Activated CD4-positive, alpha-beta T cell treated with anti-CD3 and anti-CD28 coated beads, Interleukin-2, Interleukin-6, amounts not matched to agents 100 ng/mL and 50 ng/mL, durations not matched to agents 16 hours and 8 hours (primary cell): ENCODE data around the gene EXOG.

Source experiments
- DNase-seq: peaks from one replicate; pipeline ENCODE4 v3.0.0-alpha.2; 2020

EXOG gene

GRCh38 chr3:38548154-38548931 is 52.2 kb downstream of the EXOG start:
- no peak for DNase-seq

- no peak for DNase-seq
Measured at GRCh38 chr3:38549082-38549481, 52.9 kb downstream of the EXOG start.

GRCh38 chr3:38549486-38549885 is 53.3 kb downstream of the EXOG start:
- no peak for DNase-seq

- no peak for DNase-seq
Measured at GRCh38 chr3:38549957-38550840, 54.1 kb downstream of the EXOG start.

GRCh38 chr3:38551026-38551832 is 55.1 kb downstream of the EXOG start:
- DNase-seq: no peak

- DNase-seq: no peak
Measured at GRCh38 chr3:38552364-38552763, 56.2 kb downstream of the EXOG start.

GRCh38 chr3:38553071-38553470 is 56.9 kb downstream of the EXOG start:
- DNase-seq: no peak

GRCh38 chr3:38554127-38554827 is 58.1 kb downstream of the EXOG start:
- DNase-seq: no peak

- no peak for DNase-seq
Measured at GRCh38 chr3:38555149-38555840, 59.2 kb downstream of the EXOG start.

GRCh38 chr3:38555926-38556325 is 59.8 kb downstream of the EXOG start:
- no peak for DNase-seq

- DNase-seq: no peak
Measured at GRCh38 chr3:38556640-38557358, 60.7 kb downstream of the EXOG start.

- DNase-seq: no peak
Measured at GRCh38 chr3:38558864-38559263, 62.7 kb downstream of the EXOG start.

- no peak for DNase-seq
Measured at GRCh38 chr3:38560284-38560683, 64.1 kb downstream of the EXOG start.

- DNase-seq: no peak
Measured at GRCh38 chr3:38560996-38561717, 65.0 kb downstream of the EXOG start.

GRCh38 chr3:38561746-38562466 is 65.8 kb downstream of the EXOG start:
- no peak for DNase-seq

- DNase-seq: no peak
Measured at GRCh38 chr3:38562467-38562925, 66.4 kb downstream of the EXOG start.

- no peak for DNase-seq
Measured at GRCh38 chr3:38563070-38563885, 67.1 kb downstream of the EXOG start.

GRCh38 chr3:38563886-38564270 is 67.7 kb downstream of the EXOG start:
- no peak for DNase-seq
